Activated CD4-positive, alpha-beta T cell treated with anti-CD3 and anti-CD28 coated beads, Interleukin-2, amount 10 ng/mL, durations not matched to agents 24 days and 14 days (primary cell): ENCODE data around the gene LARP4B. TPM values are rescaled to one million over a fixed set of nuclear protein-coding genes. Genes with fewer than 3 reads are reported as not detected.

Experiments
- DNase-seq: peaks from one replicate; pipeline ENCODE4 v3.0.0; 2022
- H3K27ac Mint-ChIP-seq: one replicate; pipeline ENCODE4 v1.8.0; 2022; ENCODE audit warnings: mild to moderate bottlenecking, mixed read lengths
- H3K27me3 Mint-ChIP-seq: one replicate; pipeline ENCODE4 v1.8.0; 2022; ENCODE audit warnings: mixed read lengths
- H3K36me3 Mint-ChIP-seq: one replicate; pipeline ENCODE4 v1.8.0; 2022; ENCODE audit warnings: low read depth, mild to moderate bottlenecking, mixed read lengths
- H3K4me1 Mint-ChIP-seq: one replicate; pipeline ENCODE4 v1.8.0; 2021; ENCODE audit warnings: mixed read lengths
- H3K4me3 Mint-ChIP-seq: one replicate; pipeline ENCODE4 v1.8.0; 2022; ENCODE audit warnings: mild to moderate bottlenecking, moderate library complexity, mixed read lengths
- H3K9me3 Mint-ChIP-seq: one replicate; pipeline ENCODE4 v1.8.0; 2021; ENCODE audit warnings: mixed read lengths
- intact Hi-C: fragments of 100-400 bp; cut with micrococcal nuclease; formaldehyde crosslinking; loops from one replicate; pipeline ENCODE4 v1.15.1; 2023
- total RNA-seq: library from RNA; stranded (reverse); gene quantifications from 2 replicates; pipeline ENCODE4 v1.2.3, GENCODE V29; 2022

LARP4B gene
- total RNA-seq, 1 donor from 2014 or later, result 169 TPM

GRCh38 chr10:926075-926698, 5.3 kb downstream of the LARP4B start:
- no peak for DNase-seq
- Mint-ChIP-seq H3K4me1 (peaks cover 48% of the 10 kb centered on the region), H3K4me3 (no peak overlapping the region), H3K27ac (no peak overlapping the region), H3K27me3 (no peaks in the 10 kb centered on the region), H3K36me3 (peaks cover 41% of the 10 kb centered on the region), H3K9me3 (no peaks in the 10 kb centered on the region)
- intact Hi-C loops, result no loop called here

- no peaks in the 10 kb centered on the region for H3K27me3 Mint-ChIP-seq
- H3K36me3 Mint-ChIP-seq, result peaks cover 33% of the 10 kb centered on the region
- H3K4me3 Mint-ChIP-seq, result no peak overlapping the region
- H3K27ac Mint-ChIP-seq, result peak overlapping the region; percentile 2
- peaks cover 39% of the 10 kb centered on the region for H3K4me1 Mint-ChIP-seq
- DNase-seq, result no peak
- H3K9me3 Mint-ChIP-seq, result no peaks in the 10 kb centered on the region
- intact Hi-C loops, result no loop called here
These were observed 7.0 kb downstream of the LARP4B start for GRCh38 chr10:924524-924859.

GRCh38 chr10:923844-924523, 7.5 kb downstream of the LARP4B start:
- H3K9me3 Mint-ChIP-seq, result no peaks in the 10 kb centered on the region
- H3K36me3 Mint-ChIP-seq, result peaks cover 35% of the 10 kb centered on the region
- DNase-seq, result no peak
- peak overlapping the region; percentile 2 for H3K27ac Mint-ChIP-seq
- intact Hi-C loops, result no loop called here
- H3K4me1 Mint-ChIP-seq, result peaks cover 34% of the 10 kb centered on the region
- H3K27me3 Mint-ChIP-seq, result no peaks in the 10 kb centered on the region
- H3K4me3 Mint-ChIP-seq, result no peak overlapping the region

GRCh38 chr10:921471-922414, 9.8 kb downstream of the LARP4B start:
- no peak for DNase-seq
- Mint-ChIP-seq H3K9me3 (no peaks in the 10 kb centered on the region), H3K27ac (peak overlapping the region; percentile 41), H3K27me3 (no peaks in the 10 kb centered on the region), H3K36me3 (peaks cover 32% of the 10 kb centered on the region), H3K4me3 (no peak overlapping the region), H3K4me1 (peaks cover 23% of the 10 kb centered on the region)
- intact Hi-C loops, result no loop called here

GRCh38 chr10:920450-920849, 11.1 kb downstream of the LARP4B start:
- no peak for DNase-seq
- no peak overlapping the region for H3K27ac Mint-ChIP-seq
- no peaks in the 10 kb centered on the region for H3K27me3 Mint-ChIP-seq
- H3K36me3 Mint-ChIP-seq, result peaks cover 28% of the 10 kb centered on the region
- H3K4me1 Mint-ChIP-seq, result peaks cover 18% of the 10 kb centered on the region
- no peak overlapping the region for H3K4me3 Mint-ChIP-seq
- intact Hi-C loops, result no loop called here
- no peaks in the 10 kb centered on the region for H3K9me3 Mint-ChIP-seq

GRCh38 chr10:919481-919880, 12.0 kb downstream of the LARP4B start:
- no peaks in the 10 kb centered on the region for H3K27me3 Mint-ChIP-seq
- no peak for DNase-seq
- no peak overlapping the region for H3K27ac Mint-ChIP-seq
- H3K4me3 Mint-ChIP-seq, result no peak overlapping the region
- H3K36me3 Mint-ChIP-seq, result peaks cover 25% of the 10 kb centered on the region
- no peaks in the 10 kb centered on the region for H3K9me3 Mint-ChIP-seq
- H3K4me1 Mint-ChIP-seq, result peaks cover 12% of the 10 kb centered on the region
- intact Hi-C loops, result no loop called here

- Mint-ChIP-seq H3K36me3 (peaks cover 18% of the 10 kb centered on the region), H3K9me3 (no peaks in the 10 kb centered on the region), H3K4me1 (peaks cover 5% of the 10 kb centered on the region), H3K4me3 (no peak overlapping the region), H3K27me3 (no peaks in the 10 kb centered on the region), H3K27ac (no peak overlapping the region)
- DNase-seq, result no peak
- intact Hi-C loops, result no loop called here
These were observed 13.5 kb downstream of the LARP4B start for GRCh38 chr10:917999-918398.

GRCh38 chr10:917416-917720, 14.1 kb downstream of the LARP4B start:
- H3K4me3 Mint-ChIP-seq, result no peak overlapping the region
- H3K27ac Mint-ChIP-seq, result no peak overlapping the region
- no peaks in the 10 kb centered on the region for H3K27me3 Mint-ChIP-seq
- H3K36me3 Mint-ChIP-seq, result peaks cover 18% of the 10 kb centered on the region
- H3K9me3 Mint-ChIP-seq, result no peaks in the 10 kb centered on the region
- H3K4me1 Mint-ChIP-seq, result peaks cover 5% of the 10 kb centered on the region
- no peak for DNase-seq
- intact Hi-C loops, result no loop called here

- H3K27me3 Mint-ChIP-seq, result no peaks in the 10 kb centered on the region
- no peak overlapping the region for H3K27ac Mint-ChIP-seq
- intact Hi-C loops, result no loop called here
- H3K9me3 Mint-ChIP-seq, result no peaks in the 10 kb centered on the region
- H3K4me3 Mint-ChIP-seq, result no peak overlapping the region
- H3K4me1 Mint-ChIP-seq, result peaks cover 5% of the 10 kb centered on the region
- peaks cover 17% of the 10 kb centered on the region for H3K36me3 Mint-ChIP-seq
- DNase-seq, result no peak
These were observed 14.6 kb downstream of the LARP4B start for GRCh38 chr10:916716-917415.

GRCh38 chr10:909831-910230, 21.7 kb downstream of the LARP4B start:
- Mint-ChIP-seq H3K27ac (no peak overlapping the region), H3K36me3 (peaks cover 32% of the 10 kb centered on the region)

GRCh38 chr10:905972-906371, 25.5 kb downstream of the LARP4B start:
- intact Hi-C loops, result no loop called here

More at GRCh38 chr10:909831-910230, 21.7 kb downstream of the LARP4B start:
- no peaks in the 10 kb centered on the region for H3K9me3 Mint-ChIP-seq
- H3K4me1 Mint-ChIP-seq, result peaks cover 20% of the 10 kb centered on the region
- no peak overlapping the region for H3K4me3 Mint-ChIP-seq
- DNase-seq, result no peak
- intact Hi-C loops, result no loop called here
- no peaks in the 10 kb centered on the region for H3K27me3 Mint-ChIP-seq

GRCh38 chr10:905503-905902, 26.0 kb downstream of the LARP4B start:
- H3K4me3 Mint-ChIP-seq, result no peak overlapping the region
- DNase-seq, result no peak
- no peaks in the 10 kb centered on the region for H3K27me3 Mint-ChIP-seq
- no peaks in the 10 kb centered on the region for H3K9me3 Mint-ChIP-seq
- no peak overlapping the region for H3K27ac Mint-ChIP-seq
- peaks cover 26% of the 10 kb centered on the region for H3K4me1 Mint-ChIP-seq
- peaks cover 41% of the 10 kb centered on the region for H3K36me3 Mint-ChIP-seq
- intact Hi-C loops, result no loop called here

More at GRCh38 chr10:905972-906371, 25.5 kb downstream of the LARP4B start:
- DNase-seq, result no peak
- Mint-ChIP-seq H3K27me3 (no peaks in the 10 kb centered on the region), H3K4me3 (no peak overlapping the region), H3K9me3 (no peaks in the 10 kb centered on the region), H3K27ac (no peak overlapping the region), H3K4me1 (peaks cover 26% of the 10 kb centered on the region), H3K36me3 (peaks cover 43% of the 10 kb centered on the region)

GRCh38 chr10:904403-904802, 27.1 kb downstream of the LARP4B start:
- DNase-seq, result no peak
- Mint-ChIP-seq H3K27ac (no peak overlapping the region), H3K27me3 (no peaks in the 10 kb centered on the region), H3K36me3 (peaks cover 36% of the 10 kb centered on the region), H3K9me3 (no peaks in the 10 kb centered on the region), H3K4me3 (no peak overlapping the region), H3K4me1 (peaks cover 24% of the 10 kb centered on the region)
- intact Hi-C loops, result no loop called here

- H3K36me3 Mint-ChIP-seq, result peaks cover 13% of the 10 kb centered on the region
- no peaks in the 10 kb centered on the region for H3K27me3 Mint-ChIP-seq
- H3K4me3 Mint-ChIP-seq, result no peak overlapping the region
- DNase-seq, result no peak
- no peak overlapping the region for H3K27ac Mint-ChIP-seq
- intact Hi-C loops, result no loop called here
- H3K4me1 Mint-ChIP-seq, result peaks cover 7% of the 10 kb centered on the region
- no peaks in the 10 kb centered on the region for H3K9me3 Mint-ChIP-seq
These were observed 33.4 kb downstream of the LARP4B start for GRCh38 chr10:898141-898540.
